HUES6 (cell line): ENCODE measurements around the gene FLNC.

Source experiments
- H3K27ac ChIP-seq: 2 replicates; pipeline ENCODE4 v1.7.0; 2013; ENCODE audit warnings: low read depth, mild to moderate bottlenecking, low read length, inconsistent platforms
- H3K27me3 ChIP-seq: 2 replicates; pipeline ENCODE4 v1.6.1; 2013; ENCODE audit warnings: low read length; ENCODE audit not compliant: control insufficient read depth, insufficient read depth
- H3K36me3 ChIP-seq: 2 replicates; pipeline ENCODE4 v1.6.1; 2013; ENCODE audit warnings: low read length; ENCODE audit not compliant: control insufficient read depth, insufficient read depth
- H3K4me1 ChIP-seq: 2 replicates; pipeline ENCODE4 v1.6.1; 2013; ENCODE audit warnings: low read length; ENCODE audit not compliant: control insufficient read depth, insufficient read depth
- H3K4me3 ChIP-seq: 2 replicates; pipeline ENCODE4 v1.5.1; 2013; ENCODE audit warnings: low read depth, low read length
- H3K9ac ChIP-seq: one replicate; pipeline ENCODE4 v1.6.1; 2013; ENCODE audit warnings: mild to moderate bottlenecking, low read length
- H3K9me3 ChIP-seq: 2 replicates; pipeline ENCODE4 v1.6.1; 2013; ENCODE audit warnings: low read depth, low read length; ENCODE audit not compliant: control insufficient read depth, insufficient read depth

Gene FLNC

GRCh38 chr7:128868624-128869137, 38.5 kb downstream of the FLNC start:
- Histone ChIP-seq H3K27ac (no peak overlapping the region), H3K4me1 (peaks cover 21% of the 10 kb centered on the region), H3K36me3 (peaks cover 13% of the 10 kb centered on the region), H3K9ac (peak overlapping the region; percentile 18), H3K9me3 (no peaks in the 10 kb centered on the region), H3K4me3 (peak overlapping the region; percentile 82), H3K27me3 (peaks cover 45% of the 10 kb centered on the region)

GRCh38 chr7:128869138-128869943, 39.1 kb downstream of the FLNC start:
- Histone ChIP-seq H3K9me3 (no peaks in the 10 kb centered on the region), H3K4me1 (peaks cover 19% of the 10 kb centered on the region), H3K4me3 (peak overlapping the region; percentile 82), H3K9ac (peak overlapping the region; percentile 18), H3K27me3 (peaks cover 45% of the 10 kb centered on the region), H3K27ac (no peak overlapping the region), H3K36me3 (peaks cover 13% of the 10 kb centered on the region)

DNA sequence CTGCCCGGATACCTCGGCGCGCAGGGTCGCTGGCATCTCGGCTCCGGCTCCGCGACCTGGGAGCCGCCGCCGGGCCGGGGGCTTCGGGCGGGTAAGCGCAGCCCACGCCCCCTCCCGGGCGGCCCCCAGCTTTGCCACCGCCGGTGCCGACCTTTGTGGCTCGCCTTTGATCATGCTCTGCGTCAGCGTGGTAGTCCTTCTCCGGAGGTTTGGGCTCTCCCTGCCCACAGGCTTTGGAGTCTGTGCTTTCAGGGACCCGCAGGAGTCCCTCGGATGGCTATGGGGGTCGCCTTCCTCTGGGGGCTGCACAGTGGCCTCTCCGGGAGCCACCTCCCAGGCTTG, 39.7 kb downstream of the FLNC start:
- Histone ChIP-seq H3K36me3 (peaks cover 12% of the 10 kb centered on the region), H3K9ac (no peak overlapping the region), H3K27me3 (peaks cover 45% of the 10 kb centered on the region), H3K4me1 (peaks cover 19% of the 10 kb centered on the region), H3K27ac (no peak overlapping the region), H3K4me3 (peak overlapping the region; percentile 82), H3K9me3 (no peaks in the 10 kb centered on the region)

DNA sequence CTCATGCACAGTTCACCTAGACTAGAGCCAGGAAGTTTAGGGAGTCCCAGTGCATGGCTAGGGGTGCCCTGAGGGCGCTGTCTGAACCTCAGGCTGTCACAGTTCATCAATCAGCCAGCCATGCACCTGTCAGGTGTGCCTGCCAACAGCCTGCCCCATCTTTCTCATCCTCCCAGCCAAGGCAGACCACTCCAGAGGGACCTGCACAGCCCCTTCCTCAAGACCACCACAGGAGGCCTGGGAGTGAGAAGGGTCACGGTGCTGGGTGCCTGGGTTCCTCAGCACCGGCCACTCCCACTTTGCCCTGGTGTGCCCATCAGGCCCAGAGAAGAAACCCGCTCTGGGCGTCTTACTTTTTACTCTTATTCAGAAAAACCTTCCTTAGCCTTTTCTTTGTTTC, 40.8 kb downstream of the FLNC start:
- no peak overlapping the region for H3K4me3 ChIP-seq
- H3K36me3 ChIP-seq = peaks cover 3% of the 10 kb centered on the region
- H3K27ac ChIP-seq = no peak overlapping the region
- H3K9ac ChIP-seq = no peak overlapping the region
- H3K27me3 ChIP-seq = peaks cover 45% of the 10 kb centered on the region
- no peaks in the 10 kb centered on the region for H3K9me3 ChIP-seq
- H3K4me1 ChIP-seq = peaks cover 19% of the 10 kb centered on the region

GRCh38 chr7:128872394-128872824, 42.2 kb downstream of the FLNC start:
- Histone ChIP-seq H3K4me1 (peaks cover 19% of the 10 kb centered on the region), H3K9ac (no peak overlapping the region), H3K4me3 (no peak overlapping the region), H3K27me3 (peaks cover 41% of the 10 kb centered on the region), H3K9me3 (no peaks in the 10 kb centered on the region), H3K36me3 (no peaks in the 10 kb centered on the region), H3K27ac (no peak overlapping the region)

DNA sequence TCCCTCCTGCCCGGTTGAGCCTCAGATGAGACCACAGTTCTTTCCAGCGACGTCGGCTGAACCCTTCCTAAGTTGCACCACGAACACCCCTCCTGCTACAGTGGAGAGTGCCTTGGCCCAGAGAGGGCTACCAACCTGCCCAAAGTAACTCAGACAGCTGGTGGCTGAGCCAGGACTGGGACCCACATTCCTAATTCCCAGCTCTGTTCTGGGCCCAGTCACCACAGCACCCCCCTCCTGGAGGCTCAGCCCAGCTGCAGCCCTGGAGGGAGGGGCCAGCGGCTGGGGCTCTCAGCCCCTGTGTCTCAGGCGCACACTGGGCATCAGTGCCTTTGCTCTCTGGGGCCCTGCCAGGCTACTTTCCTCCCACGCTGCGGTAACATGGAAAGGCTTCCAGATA, 43.0 kb downstream of the FLNC start:
- Histone ChIP-seq H3K36me3 (no peaks in the 10 kb centered on the region), H3K9me3 (no peaks in the 10 kb centered on the region), H3K4me3 (no peak overlapping the region), H3K9ac (no peak overlapping the region), H3K27ac (no peak overlapping the region), H3K4me1 (peaks cover 13% of the 10 kb centered on the region), H3K27me3 (peaks cover 35% of the 10 kb centered on the region)

DNA sequence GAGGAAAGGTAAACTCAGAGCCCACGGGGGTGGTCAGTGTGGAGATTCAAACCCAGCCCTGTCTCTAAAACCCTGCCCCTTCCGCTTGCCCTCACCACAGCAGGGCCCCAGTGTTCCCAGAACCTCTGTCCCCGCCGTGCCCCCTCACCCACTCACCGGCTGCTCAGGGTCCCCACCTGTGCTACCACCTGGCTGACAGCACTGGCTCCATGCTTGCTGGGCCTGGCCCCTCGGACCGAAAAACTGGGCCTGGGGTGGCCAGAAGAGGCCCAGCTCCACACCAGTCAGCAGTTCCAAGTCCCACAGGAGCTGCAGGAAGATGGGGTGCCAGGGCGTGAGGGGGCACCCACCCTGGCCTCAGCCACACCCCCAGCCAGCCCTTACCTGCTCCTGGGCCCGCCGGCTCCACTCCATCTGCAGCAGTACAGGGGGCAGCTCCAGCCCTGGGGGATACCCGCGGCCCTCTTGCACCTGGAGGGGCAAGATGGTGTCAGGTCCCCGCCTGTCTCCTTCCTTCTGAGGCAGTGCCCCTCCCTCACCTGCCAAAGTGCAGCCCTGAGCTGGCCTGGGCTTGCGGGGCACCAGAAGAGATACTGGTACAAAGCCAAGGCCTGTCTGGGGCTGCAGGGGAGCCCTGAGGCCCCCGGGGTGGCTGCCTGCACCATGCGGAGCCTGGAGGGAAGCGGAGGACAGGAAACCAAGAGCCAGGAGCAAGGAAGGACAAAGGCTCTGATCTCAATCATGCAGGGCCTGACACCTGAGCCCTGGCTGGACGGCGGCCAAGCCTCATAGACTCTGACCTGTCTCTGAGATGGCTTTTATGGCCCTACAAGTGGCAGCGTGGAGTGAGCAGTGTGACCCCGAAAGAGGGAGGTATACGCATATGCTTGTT, 44.2 kb downstream of the FLNC start:
- peaks cover 6% of the 10 kb centered on the region; the same call in 1 of the 2 replicates for H3K4me1 ChIP-seq
- H3K36me3 ChIP-seq = no peaks in the 10 kb centered on the region
- H3K4me3 ChIP-seq = no peak overlapping the region
- peaks cover 23% of the 10 kb centered on the region for H3K27me3 ChIP-seq
- H3K9me3 ChIP-seq = no peaks in the 10 kb centered on the region
- no peak overlapping the region for H3K27ac ChIP-seq
- no peak overlapping the region for H3K9ac ChIP-seq

DNA sequence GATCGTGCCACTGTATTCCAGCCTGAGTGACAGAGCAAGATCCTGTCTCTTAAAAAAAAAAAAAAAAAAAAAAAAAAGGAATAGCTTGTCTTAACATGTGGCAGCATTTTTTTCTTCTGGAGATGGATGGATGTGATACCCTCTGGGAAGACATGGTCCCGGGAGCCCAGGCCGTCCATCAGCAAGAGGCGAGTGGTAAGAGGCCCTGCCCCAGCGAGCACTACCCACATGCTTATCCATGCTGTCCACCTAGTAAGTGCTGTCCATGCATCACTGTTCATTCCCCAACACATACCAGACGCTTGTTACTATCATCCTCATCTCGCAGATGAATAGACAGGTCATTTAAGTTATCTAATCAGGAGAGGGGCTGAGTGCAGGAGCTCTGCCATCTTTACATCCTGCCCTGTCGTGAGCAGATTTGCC, 45.3 kb downstream of the FLNC start:
- H3K4me1 ChIP-seq = peaks cover 6% of the 10 kb centered on the region; the same call in 1 of the 2 replicates
- no peak overlapping the region for H3K27ac ChIP-seq
- no peaks in the 10 kb centered on the region for H3K36me3 ChIP-seq
- H3K9ac ChIP-seq = no peak overlapping the region
- H3K27me3 ChIP-seq = peaks cover 12% of the 10 kb centered on the region
- H3K4me3 ChIP-seq = no peak overlapping the region
- no peaks in the 10 kb centered on the region for H3K9me3 ChIP-seq

GRCh38 chr7:128876127-128876526, 45.9 kb downstream of the FLNC start:
- Histone ChIP-seq H3K4me1 (peaks cover 6% of the 10 kb centered on the region; the same call in 1 of the 2 replicates), H3K36me3 (no peaks in the 10 kb centered on the region), H3K9me3 (no peaks in the 10 kb centered on the region), H3K27me3 (peaks cover 6% of the 10 kb centered on the region), H3K27ac (no peak overlapping the region), H3K9ac (no peak overlapping the region), H3K4me3 (no peak overlapping the region)

DNA sequence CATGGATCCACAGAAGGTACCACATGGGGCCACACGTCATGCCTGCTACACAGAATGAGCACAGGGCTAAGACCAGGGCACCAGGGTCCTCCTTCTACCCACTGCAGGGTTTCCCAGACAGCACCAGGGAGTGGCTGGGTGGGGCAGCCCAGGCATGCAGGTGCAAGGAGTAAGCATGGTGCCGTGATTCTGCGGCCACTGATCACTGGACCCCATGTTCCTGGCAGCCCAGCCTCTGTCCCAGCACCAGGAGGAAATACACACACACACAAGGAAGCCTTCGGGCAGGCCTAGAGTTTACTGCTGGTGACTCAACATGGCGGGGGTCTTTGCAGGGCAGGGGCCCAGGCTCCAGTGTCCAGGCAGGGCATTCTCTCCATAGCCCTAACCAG, 46.4 kb downstream of the FLNC start:
- H3K4me1 ChIP-seq = peaks cover 6% of the 10 kb centered on the region; the same call in 1 of the 2 replicates
- 0 out of 2 replicates have a peak, but pooled peaks cover 1% of the 10 kb centered on the region for H3K27me3 ChIP-seq
- no peak overlapping the region for H3K9ac ChIP-seq
- no peaks in the 10 kb centered on the region for H3K36me3 ChIP-seq
- H3K4me3 ChIP-seq = no peak overlapping the region
- no peak overlapping the region for H3K27ac ChIP-seq
- H3K9me3 ChIP-seq = no peaks in the 10 kb centered on the region
